OCI-LY3 (cell line): ENCODE measurements around the gene DAO.

Source experiments
- CTCF ChIP-seq: fragments of 200-600, 300-600 bp; sonication (generic); IDR thresholded peaks from 2 replicates; pipeline ENCODE4 v1.5.1; 2014; ENCODE audit warnings: antibody characterized with exemption, low read length, low read depth
- EZH2phosphoT487 ChIP-seq: fragments of 200-600 bp; shearing (Covaris generic); IDR thresholded peaks from 2 replicates; pipeline ENCODE4 v1.6.1; 2018; ENCODE audit warnings: antibody characterized with exemption, mixed run types, low read depth

- TF ChIP-seq CTCF (no peak), EZH2phosphoT487 (peak; percentile 93)
Observed at GRCh38 chr12:108935159-108935763, 55.4 kb downstream of the DAO start.
